NCI-H2196 treated with DMSO at 0.1 percent for 48 hours (cell line): Measurements from ENCODE around the gene SRGAP1.
"Not testable (repeated sequence)": the region's sequence is repeated elsewhere in the genome, so short reads cannot be mapped to it uniquely, and the experiment has no call there.

Experiments
- DNase-seq: peaks from one replicate; lab custom pipeline; 2025; ENCODE audit not compliant: unreplicated experiment; lab: John Stamatoyannopoulos, UW

The SRGAP1 gene

GRCh38 chr12:63999853-64000252 is 155.4 kb downstream of the SRGAP1 start:
- no peak for DNase-seq

- DNase-seq, result no peak
These were observed 156.9 kb downstream of the SRGAP1 start for GRCh38 chr12:64001439-64001838.

DNA sequence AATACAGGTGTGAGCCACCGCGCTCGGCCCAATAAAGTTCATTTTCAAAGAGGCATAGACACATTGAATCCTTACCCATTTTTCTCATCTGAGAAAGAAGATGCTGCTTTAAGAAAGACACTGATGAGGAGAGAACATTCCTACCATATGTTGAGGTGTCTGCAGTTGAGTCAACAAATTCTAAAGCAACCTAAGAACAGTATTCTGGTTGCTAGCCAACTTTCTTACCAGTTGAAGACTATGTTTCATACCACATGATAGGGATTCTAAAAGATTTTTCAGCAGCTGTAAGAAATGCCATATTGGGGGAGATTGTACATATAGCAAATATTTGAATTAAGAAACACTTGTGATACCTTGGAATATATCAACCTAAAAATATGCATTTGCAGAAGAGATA is 160.1 kb downstream of the SRGAP1 start:
- no peak for DNase-seq

DNA sequence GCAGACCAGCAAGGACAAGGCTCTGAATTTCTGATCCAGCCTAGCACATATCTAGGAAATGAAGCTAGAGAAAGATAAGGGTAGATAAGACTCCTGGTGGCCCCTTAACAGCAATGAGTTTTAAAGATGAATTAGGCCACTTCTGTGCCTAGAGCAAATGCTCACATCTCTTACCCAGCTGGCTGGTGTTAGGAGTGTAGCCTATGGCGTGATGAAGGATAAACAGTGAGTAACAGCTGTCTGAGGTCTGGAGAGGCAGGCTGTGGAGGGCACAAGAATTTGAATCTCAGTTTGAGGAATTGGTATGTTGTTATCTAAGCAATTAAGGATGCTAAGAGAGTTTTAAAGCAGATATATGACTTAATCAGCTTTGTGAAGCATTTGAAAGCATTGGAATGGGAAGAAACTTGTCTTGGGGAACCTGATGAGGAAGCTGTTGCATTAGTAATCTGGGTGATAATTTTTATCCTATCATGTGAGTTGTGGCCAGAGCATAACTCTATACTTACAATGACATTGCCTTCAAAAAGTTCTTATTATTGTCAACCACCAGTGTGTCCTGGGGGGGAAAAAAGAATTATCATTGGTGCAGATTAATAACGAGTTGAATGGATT is 161.8 kb downstream of the SRGAP1 start:
- DNase-seq, result no peak

DNA sequence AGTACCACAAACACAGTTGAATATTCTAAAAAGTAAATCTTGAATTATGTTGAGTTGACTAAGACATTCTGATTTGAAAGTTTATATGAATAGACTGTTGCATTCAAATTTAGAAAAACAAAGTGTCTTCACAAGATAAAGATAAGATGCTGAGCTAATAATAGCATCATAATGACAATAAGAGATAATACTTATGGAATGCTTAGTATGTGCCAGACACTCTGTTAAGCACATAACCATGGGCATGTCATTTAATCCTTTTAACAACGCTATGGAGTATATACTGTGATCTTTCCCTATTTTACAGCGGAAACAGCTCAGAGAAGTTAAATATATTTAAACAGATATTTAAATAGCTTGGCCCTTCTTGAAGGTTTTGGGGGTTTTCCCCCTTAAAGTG is 163.4 kb downstream of the SRGAP1 start:
- no peak for DNase-seq

GRCh38 chr12:64008596-64008995 is 164.1 kb downstream of the SRGAP1 start:
- no peak for DNase-seq

GRCh38 chr12:64009321-64010068 is 165.0 kb downstream of the SRGAP1 start:
- no peak for DNase-seq

GRCh38 chr12:64010069-64010686 is 165.7 kb downstream of the SRGAP1 start:
- no peak for DNase-seq

- no peak for DNase-seq
These were observed 172.0 kb downstream of the SRGAP1 start for GRCh38 chr12:64016521-64016920.

DNA sequence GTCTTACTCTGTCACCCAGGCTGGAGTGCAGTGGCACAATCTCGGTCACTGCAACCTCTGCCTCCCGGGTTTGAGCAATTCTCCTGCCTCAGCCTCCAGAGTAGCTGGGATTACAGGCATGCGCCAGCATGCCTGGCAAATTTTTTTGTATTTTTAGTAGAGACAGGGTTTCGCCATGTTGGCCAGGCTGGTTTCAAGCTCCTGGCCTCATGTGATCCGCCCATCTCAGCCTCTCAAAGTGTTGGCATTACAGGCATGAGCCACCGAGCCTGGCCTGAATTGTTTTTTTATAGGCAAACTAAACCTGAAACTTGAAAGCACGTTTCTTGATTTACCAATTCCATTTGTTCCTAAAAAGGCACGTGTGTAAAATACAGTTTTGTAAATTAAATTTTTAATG is 173.6 kb downstream of the SRGAP1 start:
- DNase-seq, result not testable (repeated sequence)

DNA sequence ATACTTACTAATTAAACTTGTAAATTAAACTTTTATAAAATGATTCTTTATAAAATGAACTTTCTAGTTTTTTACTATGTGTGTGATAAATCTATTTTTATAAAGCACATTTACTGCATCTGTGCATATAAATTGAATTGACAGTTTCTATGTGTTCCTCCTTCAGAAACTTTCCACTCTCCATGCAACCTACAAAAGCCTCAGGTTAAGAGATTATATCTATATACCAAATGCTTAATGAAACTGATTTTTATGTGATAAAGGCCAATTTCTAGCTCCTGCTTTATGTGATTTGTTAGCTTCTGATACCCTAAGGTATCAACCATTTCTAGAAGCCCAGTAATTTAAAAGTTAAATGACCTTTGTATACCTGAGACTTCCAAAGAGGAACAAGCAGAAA is 174.0 kb downstream of the SRGAP1 start:
- DNase-seq, result no peak

DNA sequence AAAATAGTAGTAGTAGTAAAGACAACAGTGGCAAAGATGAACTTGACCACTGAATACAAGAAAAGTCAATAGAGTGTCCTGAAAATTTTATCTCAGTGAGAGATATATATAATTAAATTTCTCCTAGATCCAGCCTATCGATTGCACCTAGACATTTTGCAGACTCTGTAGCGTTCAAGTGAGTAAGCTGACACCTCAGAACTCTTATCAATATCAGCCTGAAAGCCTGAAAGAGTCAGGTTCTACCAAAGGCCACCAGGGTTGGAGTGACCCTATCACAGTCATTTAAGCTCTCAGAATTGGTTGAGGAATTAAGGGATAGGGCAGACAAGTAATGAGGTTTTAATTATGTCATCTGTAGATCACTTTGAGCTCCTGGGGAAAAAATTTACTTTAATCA is 174.6 kb downstream of the SRGAP1 start:
- no peak for DNase-seq

- no peak for DNase-seq
These were observed 175.2 kb downstream of the SRGAP1 start for GRCh38 chr12:64019654-64020053.

GRCh38 chr12:64025174-64025958 is 180.9 kb downstream of the SRGAP1 start:
- DNase-seq, result no peak

GRCh38 chr12:64027311-64027710 is 182.8 kb downstream of the SRGAP1 start:
- no peak for DNase-seq

DNA sequence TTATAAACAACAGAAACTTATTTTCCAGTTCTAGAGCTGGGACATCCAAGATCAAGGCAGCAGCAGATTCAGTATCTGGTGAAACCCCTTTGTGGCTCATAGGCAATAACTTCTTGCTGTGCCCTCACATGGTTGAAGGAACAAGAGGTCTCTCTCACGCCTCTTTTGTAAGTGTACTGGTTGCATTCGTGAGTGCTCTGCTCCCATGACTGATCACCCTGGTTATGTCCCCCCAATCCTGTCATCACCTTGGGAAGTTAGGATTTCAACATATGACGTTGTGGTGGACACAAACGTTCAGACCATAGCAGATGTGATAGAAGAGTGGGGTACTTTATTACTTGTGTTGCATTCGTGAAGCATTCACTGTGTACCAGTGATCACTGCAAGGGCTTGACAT is 184.0 kb downstream of the SRGAP1 start:
- DNase-seq, result no peak

DNA sequence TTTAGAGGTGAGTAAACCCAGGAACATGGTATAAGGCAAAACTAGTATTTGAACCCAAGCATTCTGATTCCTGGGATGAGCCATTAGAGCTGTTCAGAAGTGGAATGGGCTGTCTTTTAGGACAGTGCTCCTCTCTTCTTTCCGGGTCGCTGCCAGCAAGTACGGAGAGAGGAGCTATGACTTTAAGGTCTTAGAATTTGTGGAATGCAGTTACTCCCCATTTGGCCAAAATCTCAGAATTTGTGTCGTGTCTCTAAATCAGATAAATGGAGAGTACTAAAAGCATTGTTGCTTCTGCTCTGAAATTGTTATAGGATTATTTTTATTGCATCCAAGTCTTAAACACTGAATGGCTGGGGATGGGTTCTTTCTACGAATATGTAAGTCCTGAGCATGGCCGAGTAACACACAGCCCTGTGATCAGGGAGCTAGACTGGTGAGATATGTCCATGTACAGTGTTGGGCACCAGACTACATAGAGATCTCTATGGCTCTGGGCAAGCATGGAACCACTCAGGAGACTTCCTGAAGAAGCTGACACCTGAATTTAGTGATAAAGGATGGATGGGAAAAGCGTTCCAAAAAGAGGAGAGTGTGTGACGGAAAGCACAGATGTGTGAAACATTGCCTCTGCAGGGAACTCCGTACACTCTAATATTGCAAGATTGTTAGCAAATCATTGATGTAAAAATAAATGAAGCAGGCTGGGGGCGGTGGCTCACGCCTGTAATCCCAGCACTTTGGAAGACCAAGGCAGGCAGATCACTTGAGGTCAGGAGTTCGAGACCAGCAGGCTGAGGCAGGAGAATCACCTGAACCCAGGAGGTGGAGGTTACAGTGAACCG is 184.7 kb downstream of the SRGAP1 start:
- DNase-seq, result no peak

DNA sequence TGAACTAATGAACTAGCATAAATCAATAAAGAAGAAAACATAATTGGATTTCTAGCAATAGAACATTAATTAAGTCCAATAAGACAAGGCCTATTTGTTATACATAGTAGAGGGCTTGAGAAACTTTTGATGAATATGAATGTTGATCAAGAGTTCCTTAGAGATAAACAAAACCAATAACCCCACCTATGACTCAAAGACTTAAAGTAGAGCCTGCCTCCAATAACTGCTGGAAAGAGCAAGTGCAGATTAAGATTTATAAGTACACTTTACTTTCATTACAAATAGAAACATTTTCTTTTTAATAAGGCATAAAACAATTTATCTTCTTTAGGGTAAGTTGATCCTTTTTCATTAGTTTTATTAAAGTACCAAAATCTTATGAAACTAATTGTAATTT is 185.7 kb downstream of the SRGAP1 start:
- DNase-seq, result no peak

DNA sequence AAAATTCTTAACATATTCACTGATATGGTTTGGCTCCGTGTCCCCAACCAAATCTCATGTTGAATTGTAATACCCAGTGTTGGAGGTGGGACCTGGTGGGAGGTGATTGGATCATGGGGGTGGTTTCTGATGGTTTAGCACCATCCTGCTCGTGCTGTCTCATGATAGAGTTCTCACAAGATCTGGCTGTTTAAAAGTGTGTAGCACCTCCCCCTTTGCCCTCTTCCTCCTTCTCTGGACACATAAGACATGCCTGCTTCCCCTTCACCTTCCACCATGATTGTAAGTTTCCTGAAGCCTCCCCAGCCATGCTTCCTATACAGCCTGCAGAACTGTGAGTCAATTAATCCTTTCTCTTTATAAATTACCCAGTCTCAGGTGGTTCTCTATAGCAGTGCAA is 189.6 kb downstream of the SRGAP1 start:
- DNase-seq, result not testable (repeated sequence)

- DNase-seq, result no peak
These were observed 190.5 kb downstream of the SRGAP1 start for GRCh38 chr12:64034901-64035576.
